Fibroblast of lung (primary cell): ENCODE data around the gene ARHGAP10. TPM values are rescaled to one million over a fixed set of nuclear protein-coding genes. Genes with fewer than 3 reads are reported as not detected.

ENCODE experiments used
- DNase-seq, 2 donors: peaks; one replicate each; pipeline versions ENCODE4 v3.0.0 to v3.0.0-alpha.2; 2010; ENCODE audit warnings: low read depth in 2 of 2
- H2AFZ ChIP-seq: 2 replicates; pipeline ENCODE4 v1.5.1; 2012; ENCODE audit warnings: low read length, control low read depth, inconsistent platforms
- H3K27ac ChIP-seq: 2 replicates; pipeline ENCODE4 v1.5.1; 2011; ENCODE audit warnings: low read length, control low read depth; ENCODE audit not compliant: insufficient read depth
- H3K27me3 ChIP-seq: 2 replicates; pipeline ENCODE4 v1.5.1; 2011; ENCODE audit warnings: mild to moderate bottlenecking, low read length; ENCODE audit not compliant: control insufficient read depth, insufficient read depth
- H3K36me3 ChIP-seq: 2 replicates; pipeline ENCODE4 v1.5.1; 2011; ENCODE audit warnings: low read length; ENCODE audit not compliant: control insufficient read depth, insufficient read depth
- H3K4me1 ChIP-seq: 2 replicates; pipeline ENCODE4 v1.5.1; 2011; ENCODE audit warnings: low read length; ENCODE audit not compliant: control insufficient read depth, insufficient read depth; ENCODE audit errors: extremely low read depth
- H3K4me2 ChIP-seq: 2 replicates; pipeline ENCODE4 v1.5.1; 2011; ENCODE audit warnings: low read length, control low read depth; ENCODE audit not compliant: insufficient read depth; ENCODE audit errors: extremely low read depth
- H3K4me3 ChIP-seq, 4 experiments: fragments of 200-600 bp in 1 of 4; sonication (generic) in 1 of 4; replicated peaks in 1 of 4; 2 replicates each; pipeline ENCODE4 v1.5.1; 2011 to 2016; ENCODE audit warnings: low read length in 4 of 4, low read depth in 3 of 4, mild to moderate bottlenecking in 3 of 4, control low read depth in 2 of 4, inconsistent platforms in 1 of 4, mixed read lengths in 1 of 4; ENCODE audit not compliant: insufficient read depth in 1 of 4; ENCODE audit errors: control extremely low read depth in 1 of 4
- H3K79me2 ChIP-seq: 2 replicates; pipeline ENCODE4 v1.5.1; 2012; ENCODE audit warnings: mild to moderate bottlenecking, low read length, inconsistent platforms; ENCODE audit not compliant: control insufficient read depth, insufficient read depth
- H3K9ac ChIP-seq: 2 replicates; pipeline ENCODE4 v1.5.1; 2011; ENCODE audit warnings: mild to moderate bottlenecking, low read length, control low read depth; ENCODE audit not compliant: insufficient read depth
- H3K9me3 ChIP-seq: 2 replicates; pipeline ENCODE4 v1.5.1; 2012; ENCODE audit warnings: low read depth, low read length; ENCODE audit not compliant: control insufficient read depth, insufficient read depth
- H4K20me1 ChIP-seq: 2 replicates; pipeline ENCODE4 v1.5.1; 2011; ENCODE audit warnings: low read length; ENCODE audit not compliant: control insufficient read depth, insufficient read depth; ENCODE audit errors: extremely low read depth
- CTCF ChIP-seq, 2 donors: IDR thresholded peaks in 1 of 2; conservative IDR thresholded peaks in 1 of 2; 1 replicate in 1 of 2; 2 replicates in 1 of 2; pipeline ENCODE4 v1.5.1; 2011 to 2012; ENCODE audit warnings: low read length in 2 of 2, control low read depth in 1 of 2, inconsistent platforms in 1 of 2, low read depth in 1 of 2, mild to moderate bottlenecking in 1 of 2
- EZH2 ChIP-seq: IDR thresholded peaks from 2 replicates; pipeline ENCODE4 v1.5.1; 2012; ENCODE audit warnings: low read length, control low read depth, mild to moderate bottlenecking; ENCODE audit errors: missing control alignments
- polyA plus RNA-seq, 2 donors: library from polyadenylated mRNA; depleted of rRNA in 1 of 2; stranded (reverse) in 1 of 2; unstranded in 1 of 2; fragments of >200 nt; gene quantifications; 2 replicates each; pipeline ENCODE4 v1.2.1, GENCODE V29; 2011 to 2012; ENCODE audit warnings: missing spikeins in 1 of 2
- total RNA-seq: library from RNA; depleted of rRNA; stranded (reverse); fragments of >200 nt; gene quantifications from 2 replicates; pipeline ENCODE4 v1.2.1, GENCODE V29; 2014

ARHGAP10 gene
- total and polyA plus RNA-seq, 2 donors (not counting 1 experiment from before 2014, with no cell fraction given), result 21.6 to 35.8 TPM

DNA sequence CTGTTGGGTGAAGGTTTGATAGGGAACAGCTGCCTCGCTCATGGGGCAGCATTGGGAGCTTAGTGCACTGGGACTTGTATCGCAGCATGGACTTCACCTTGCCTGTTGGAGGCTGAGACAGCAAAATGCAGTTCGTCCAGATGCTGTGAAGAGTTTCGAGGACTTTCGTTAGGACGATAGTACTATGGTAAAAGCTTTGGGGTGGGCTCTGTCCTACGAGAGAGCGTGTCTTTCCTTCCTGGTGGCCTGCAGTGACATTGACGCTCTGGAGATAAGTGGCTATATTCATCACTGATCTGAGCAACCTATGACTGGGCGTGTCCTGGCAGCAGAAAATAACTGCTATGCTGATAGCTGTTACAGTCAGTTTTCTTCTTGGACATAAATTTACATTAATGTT is 44.8 kb downstream of the ARHGAP10 start:
- no peak overlapping the region for H3K4me2 ChIP-seq
- H2AFZ ChIP-seq, result no peak overlapping the region
- no peak overlapping the region for H3K9ac ChIP-seq
- H3K27ac ChIP-seq, result no peak overlapping the region
- H3K9me3 ChIP-seq, result no peaks in the 10 kb centered on the region
- no peaks in the 10 kb centered on the region for H4K20me1 ChIP-seq
- no peak for TF ChIP-seq CTCF (conservative IDR thresholded peaks at IDR 0.05 in 1 of 2, IDR thresholded peaks at IDR 0.05 in 1 of 2; ENCODE audit: low read depth in 1 of 2, low read length in 2 of 2)
- TF ChIP-seq EZH2, result no peak
- no peaks in the 10 kb centered on the region for H3K36me3 ChIP-seq
- H3K27me3 ChIP-seq, result no peaks in the 10 kb centered on the region
- peaks cover 61% of the 10 kb centered on the region for H3K79me2 ChIP-seq
- H3K4me3 ChIP-seq, result no peak overlapping the region
- H3K4me1 ChIP-seq, result peaks cover 10% of the 10 kb centered on the region
- DNase-seq, result no peak

GRCh38 chr4:147777456-147778091 is 45.7 kb downstream of the ARHGAP10 start:
- Histone ChIP-seq H3K4me1 (peaks cover 4% of the 10 kb centered on the region), H4K20me1 (no peaks in the 10 kb centered on the region), H3K4me3 (no peak overlapping the region), H3K9ac (no peak overlapping the region), H3K27ac (no peak overlapping the region), H3K9me3 (no peaks in the 10 kb centered on the region), H3K79me2 (peaks cover 60% of the 10 kb centered on the region), H3K4me2 (no peak overlapping the region), H3K36me3 (no peaks in the 10 kb centered on the region), H2AFZ (no peak overlapping the region), H3K27me3 (no peaks in the 10 kb centered on the region)
- TF ChIP-seq CTCF (conservative IDR thresholded peaks at IDR 0.05 in 1 of 2, IDR thresholded peaks at IDR 0.05 in 1 of 2; ENCODE audit: low read depth in 1 of 2, low read length in 2 of 2) (no peak), EZH2 (no peak)
- peak in 1 of 2 donors; percentile 34 for DNase-seq

DNA sequence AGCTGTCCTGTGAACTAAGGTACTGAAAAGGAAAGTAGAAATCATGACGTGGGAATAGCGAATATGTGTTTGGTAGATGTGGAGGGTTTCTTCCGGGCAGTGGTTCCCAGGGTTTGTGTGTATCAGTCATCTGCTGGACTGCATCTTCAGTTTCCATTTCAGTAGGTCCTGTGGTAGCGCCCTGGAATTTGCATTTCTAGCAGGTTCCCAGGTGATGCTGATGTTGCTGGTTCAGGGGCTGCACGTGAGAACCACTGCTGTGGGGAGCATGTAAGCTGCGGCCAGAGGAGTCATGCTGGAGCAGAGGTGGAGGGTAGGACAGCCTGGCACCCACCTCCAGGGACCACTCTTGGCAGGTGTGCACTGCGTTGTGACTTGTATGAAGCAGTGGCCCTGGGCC is 47.1 kb downstream of the ARHGAP10 start:
- no peaks in the 10 kb centered on the region for H3K4me1 ChIP-seq
- H3K4me3 ChIP-seq, result no peak overlapping the region
- no peak overlapping the region for H3K9ac ChIP-seq
- H3K27ac ChIP-seq, result no peak overlapping the region
- no peak overlapping the region for H2AFZ ChIP-seq
- no peaks in the 10 kb centered on the region for H3K36me3 ChIP-seq
- H3K79me2 ChIP-seq, result peaks cover 58% of the 10 kb centered on the region
- H3K4me2 ChIP-seq, result no peak overlapping the region
- no peaks in the 10 kb centered on the region for H4K20me1 ChIP-seq
- no peaks in the 10 kb centered on the region for H3K9me3 ChIP-seq
- TF ChIP-seq CTCF (conservative IDR thresholded peaks at IDR 0.05 in 1 of 2, IDR thresholded peaks at IDR 0.05 in 1 of 2; ENCODE audit: low read depth in 1 of 2, low read length in 2 of 2) (no peak), EZH2 (no peak)
- no peaks in the 10 kb centered on the region for H3K27me3 ChIP-seq
- DNase-seq, result no peak
